Measurements from ENCODE around the gene UGT1A6. TPM values are rescaled to one million over a fixed set of nuclear protein-coding genes. Genes with fewer than 3 reads are reported as not detected.

UGT1A6 gene
- total RNA-seq, 6 experiments from 2014 or later = 79.4 to 315 (median 139) TPM

GRCh38 chr2:233791151-233791882 lies 98.6 kb downstream of the UGT1A6 start:
- intact Hi-C loops (cut with DNase I) = no loop called here
- DNase-seq = no peak
- Histone ChIP-seq H3K4me3 (no peak overlapping the region), H3K4me1 (no peaks in the 10 kb centered on the region), H3K36me3 (no peaks in the 10 kb centered on the region), H3K27me3 (no peaks in the 10 kb centered on the region), H3K9me3 (no peaks in the 10 kb centered on the region), H3K27ac (no peak overlapping the region)
- WGBS (ENCODE audit: insufficient coverage, low coverage, low lambda C conversion rate, missing lambda C conversion rate) = 82% methylated on average over 16 of the region's 18 CpGs
- no peak for ATAC-seq
- TF ChIP-seq POLR2A (IDR thresholded peaks at IDR 0.05) = no peak
- TF ChIP-seq, protein P1, sequence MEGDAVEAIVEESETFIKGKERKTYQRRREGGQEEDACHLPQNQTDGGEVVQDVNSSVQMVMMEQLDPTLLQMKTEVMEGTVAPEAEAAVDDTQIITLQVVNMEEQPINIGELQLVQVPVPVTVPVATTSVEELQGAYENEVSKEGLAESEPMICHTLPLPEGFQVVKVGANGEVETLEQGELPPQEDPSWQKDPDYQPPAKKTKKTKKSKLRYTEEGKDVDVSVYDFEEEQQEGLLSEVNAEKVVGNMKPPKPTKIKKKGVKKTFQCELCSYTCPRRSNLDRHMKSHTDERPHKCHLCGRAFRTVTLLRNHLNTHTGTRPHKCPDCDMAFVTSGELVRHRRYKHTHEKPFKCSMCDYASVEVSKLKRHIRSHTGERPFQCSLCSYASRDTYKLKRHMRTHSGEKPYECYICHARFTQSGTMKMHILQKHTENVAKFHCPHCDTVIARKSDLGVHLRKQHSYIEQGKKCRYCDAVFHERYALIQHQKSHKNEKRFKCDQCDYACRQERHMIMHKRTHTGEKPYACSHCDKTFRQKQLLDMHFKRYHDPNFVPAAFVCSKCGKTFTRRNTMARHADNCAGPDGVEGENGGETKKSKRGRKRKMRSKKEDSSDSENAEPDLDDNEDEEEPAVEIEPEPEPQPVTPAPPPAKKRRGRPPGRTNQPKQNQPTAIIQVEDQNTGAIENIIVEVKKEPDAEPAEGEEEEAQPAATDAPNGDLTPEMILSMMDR (IDR thresholded peaks at IDR 0.05) = no peak

DNA sequence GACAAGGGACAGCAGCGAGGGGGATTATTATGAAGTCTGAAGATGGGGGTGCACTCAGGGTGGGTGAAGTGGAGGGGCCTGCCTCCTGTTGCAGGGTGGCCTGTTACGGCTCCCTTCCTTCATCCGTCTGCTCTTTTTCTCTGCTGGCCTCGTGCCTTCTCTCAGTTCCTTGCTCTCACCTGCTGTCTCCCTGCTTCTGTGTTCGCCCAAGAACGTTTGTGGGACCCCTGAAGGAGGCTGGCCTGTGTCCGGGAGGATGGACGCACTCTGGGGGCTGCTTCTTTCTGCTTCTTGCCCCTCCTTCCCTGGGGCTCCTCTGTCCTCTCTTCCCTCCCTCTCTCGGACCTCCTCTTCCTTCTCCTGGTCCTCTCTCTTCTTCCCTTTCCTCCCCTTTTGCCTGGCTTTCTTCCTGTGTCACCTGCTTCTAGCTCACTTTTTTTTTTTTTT lies 99.2 kb downstream of the UGT1A6 start:
- 72% methylated on average over 8 of the region's 9 CpGs for WGBS (ENCODE audit: insufficient coverage, low coverage, low lambda C conversion rate, missing lambda C conversion rate)
- Histone ChIP-seq H3K36me3 (no peaks in the 10 kb centered on the region), H3K4me1 (no peaks in the 10 kb centered on the region), H3K9me3 (no peaks in the 10 kb centered on the region), H3K4me3 (no peak overlapping the region), H3K27me3 (no peaks in the 10 kb centered on the region), H3K27ac (no peak overlapping the region)
- no peak for TF ChIP-seq POLR2A (IDR thresholded peaks at IDR 0.05)
- TF ChIP-seq, protein P1 (IDR thresholded peaks at IDR 0.05) = no peak
- ATAC-seq (no peak), DNase-seq (no peak)
- intact Hi-C loops (cut with DNase I) = no loop called here

DNA sequence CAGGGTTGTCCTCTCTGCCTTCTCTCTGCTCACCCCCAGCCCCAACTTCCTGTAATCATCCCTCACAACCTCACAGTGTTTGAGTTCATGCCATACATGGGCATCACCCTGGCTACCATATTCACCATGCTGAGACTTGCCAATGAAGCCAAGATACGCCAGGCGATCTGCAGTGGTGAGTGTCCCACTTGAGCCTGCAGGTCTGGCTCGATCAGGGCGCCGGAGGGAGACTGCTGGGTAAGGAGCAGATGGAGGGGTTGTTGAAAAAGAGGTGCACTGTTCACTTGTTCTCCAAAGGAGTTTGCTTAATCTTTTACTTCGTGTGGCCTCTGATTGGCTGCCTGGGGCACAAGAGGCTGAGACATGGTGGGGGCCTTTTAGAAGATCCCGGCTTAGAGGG lies 100.0 kb downstream of the UGT1A6 start:
- intact Hi-C loops (cut with DNase I) = no loop called here
- DNase-seq (no peak), ATAC-seq (no peak)
- H3K9me3 ChIP-seq = no peaks in the 10 kb centered on the region
- TF ChIP-seq, protein P1 (IDR thresholded peaks at IDR 0.05) = no peak
- no peak for TF ChIP-seq POLR2A (IDR thresholded peaks at IDR 0.05)
- WGBS (ENCODE audit: insufficient coverage, low coverage, low lambda C conversion rate, missing lambda C conversion rate) = 90% methylated on average over 7 of the region's 7 CpGs
- H3K4me1 ChIP-seq = no peaks in the 10 kb centered on the region
- no peak overlapping the region for H3K27ac ChIP-seq
- H3K27me3 ChIP-seq = no peaks in the 10 kb centered on the region
- no peak overlapping the region for H3K4me3 ChIP-seq
- no peaks in the 10 kb centered on the region for H3K36me3 ChIP-seq

- ATAC-seq = no peak
Observed at GRCh38 chr2:233793465-233794127, 100.9 kb downstream of the UGT1A6 start.

More at GRCh38 chr2:233793465-233794127, 100.9 kb downstream of the UGT1A6 start:
- Histone ChIP-seq H3K27ac (no peak overlapping the region), H3K9me3 (no peaks in the 10 kb centered on the region), H3K4me1 (no peaks in the 10 kb centered on the region), H3K36me3 (no peaks in the 10 kb centered on the region), H3K27me3 (no peaks in the 10 kb centered on the region), H3K4me3 (no peak overlapping the region)
- TF ChIP-seq, protein P1 (IDR thresholded peaks at IDR 0.05) = no peak
- no peak for TF ChIP-seq POLR2A (IDR thresholded peaks at IDR 0.05)
- WGBS (ENCODE audit: insufficient coverage, low coverage, low lambda C conversion rate, missing lambda C conversion rate) = 81% methylated on average over 3 of the region's 18 CpGs
- intact Hi-C loops (cut with DNase I) = no loop called here
- no peak for DNase-seq

Measured in right lobe of liver (tissue), 6 donors.